NCI-H2196 (cell line): Measurements from ENCODE around the gene PPP3CA.

Experiments
- DNase-seq: peaks from one replicate; lab custom pipeline; 2025; ENCODE audit not compliant: unreplicated experiment; lab: John Stamatoyannopoulos, UW

PPP3CA gene

DNA sequence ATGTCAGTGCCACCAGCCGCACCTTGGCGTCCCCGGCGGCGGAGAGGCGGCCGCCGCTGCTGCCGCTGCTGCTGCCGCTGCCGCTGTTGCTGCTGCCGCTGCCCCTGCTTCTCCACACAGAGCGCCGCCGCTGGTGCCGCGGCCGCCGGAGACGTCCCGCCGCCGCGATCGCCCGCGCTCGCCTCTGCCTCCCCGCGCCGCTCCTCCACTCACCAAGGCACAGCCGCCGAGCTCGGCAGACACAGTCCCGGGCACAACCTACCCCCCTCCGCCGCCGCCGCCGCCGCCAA lies at the start of gene PPP3CA:
Gene PPP3CA (minus strand): TSS at position 260 of the 290 bp plus-strand sequence.
- DNase-seq = no peak

DNA sequence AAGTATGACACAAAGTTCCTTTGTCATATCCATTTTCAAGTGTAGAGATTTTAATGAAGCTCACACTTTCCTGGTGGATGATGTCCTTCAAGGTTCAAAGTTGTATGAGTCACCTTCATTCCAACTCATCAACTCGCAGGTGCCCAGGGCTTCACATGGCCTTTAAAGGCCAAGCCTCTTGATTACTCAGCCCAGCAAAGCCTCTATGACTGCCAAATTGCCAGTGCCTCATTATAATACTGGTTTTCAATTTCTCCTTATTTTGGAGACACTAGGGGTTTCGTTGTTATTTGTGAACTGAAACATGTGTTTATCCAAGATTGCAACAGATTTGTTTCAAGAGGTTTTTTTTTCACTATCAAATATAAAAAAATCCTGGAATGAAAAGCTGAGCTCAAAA lies 45.9 kb upstream of the PPP3CA start:
- peak; percentile 52 for DNase-seq

GRCh38 chr4:101370663-101371210 lies 23.4 kb upstream of the PPP3CA start:
- no peak for DNase-seq

GRCh38 chr4:101367201-101367600 lies 19.9 kb upstream of the PPP3CA start:
- no peak for DNase-seq

DNA sequence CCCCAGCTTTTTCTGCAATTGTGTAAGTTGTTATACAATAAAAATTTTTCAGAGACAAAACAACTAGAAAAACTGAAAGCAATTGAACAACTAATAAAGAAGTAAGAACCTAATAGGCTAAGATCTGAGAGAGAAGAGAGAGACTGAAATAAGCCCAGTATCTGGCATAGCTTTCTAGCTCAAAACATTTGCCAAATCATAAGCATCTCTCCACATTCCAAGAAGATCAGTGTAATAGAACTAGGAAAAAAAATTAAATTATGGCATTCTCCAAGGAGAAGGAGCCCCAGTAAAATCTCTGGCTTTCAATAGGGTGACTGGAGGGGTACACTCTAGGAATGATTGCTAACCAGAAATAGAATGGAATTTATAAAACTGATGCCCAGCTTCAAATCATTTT lies 19.0 kb upstream of the PPP3CA start:
- no peak for DNase-seq

DNA sequence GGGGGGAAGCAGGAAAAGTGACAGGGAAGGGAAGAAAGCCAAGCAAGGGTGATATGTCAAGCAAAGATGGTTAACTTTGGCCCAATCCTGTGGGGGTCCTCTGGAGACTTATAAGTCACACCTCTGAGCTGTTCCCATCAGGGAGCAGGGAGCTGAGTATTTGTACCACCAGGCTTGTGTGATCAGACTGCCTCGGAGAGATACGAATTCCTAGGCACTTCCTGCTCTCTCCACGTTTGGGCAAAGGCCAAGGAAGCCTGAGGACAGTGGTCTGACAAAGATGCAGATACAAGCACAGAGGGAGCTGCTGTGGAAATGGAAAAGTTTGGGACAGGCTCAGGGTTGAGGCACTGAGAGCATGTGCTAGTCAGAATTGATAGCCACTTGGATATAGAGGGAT lies 10.4 kb upstream of the PPP3CA start:
- no peak for DNase-seq

DNA sequence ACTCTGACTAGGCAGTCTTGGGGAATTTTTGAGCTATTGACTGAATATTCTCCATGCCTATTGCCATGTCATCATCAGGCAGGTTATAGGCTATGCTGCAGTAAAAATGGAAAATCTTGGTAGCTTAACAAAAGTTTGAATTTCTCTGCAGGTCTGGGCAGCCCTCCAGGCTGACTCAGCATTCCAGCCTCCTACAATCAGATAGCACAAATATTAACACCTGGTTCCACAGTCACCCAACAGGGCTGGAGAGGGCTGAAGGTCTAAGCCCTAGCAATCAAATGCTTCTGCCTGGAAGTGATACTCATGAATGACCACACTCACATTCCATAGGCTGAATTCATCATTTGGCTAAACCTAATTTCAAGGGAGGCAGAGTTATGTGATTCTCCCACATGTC lies 9.6 kb upstream of the PPP3CA start:
- DNase-seq = no peak

DNA sequence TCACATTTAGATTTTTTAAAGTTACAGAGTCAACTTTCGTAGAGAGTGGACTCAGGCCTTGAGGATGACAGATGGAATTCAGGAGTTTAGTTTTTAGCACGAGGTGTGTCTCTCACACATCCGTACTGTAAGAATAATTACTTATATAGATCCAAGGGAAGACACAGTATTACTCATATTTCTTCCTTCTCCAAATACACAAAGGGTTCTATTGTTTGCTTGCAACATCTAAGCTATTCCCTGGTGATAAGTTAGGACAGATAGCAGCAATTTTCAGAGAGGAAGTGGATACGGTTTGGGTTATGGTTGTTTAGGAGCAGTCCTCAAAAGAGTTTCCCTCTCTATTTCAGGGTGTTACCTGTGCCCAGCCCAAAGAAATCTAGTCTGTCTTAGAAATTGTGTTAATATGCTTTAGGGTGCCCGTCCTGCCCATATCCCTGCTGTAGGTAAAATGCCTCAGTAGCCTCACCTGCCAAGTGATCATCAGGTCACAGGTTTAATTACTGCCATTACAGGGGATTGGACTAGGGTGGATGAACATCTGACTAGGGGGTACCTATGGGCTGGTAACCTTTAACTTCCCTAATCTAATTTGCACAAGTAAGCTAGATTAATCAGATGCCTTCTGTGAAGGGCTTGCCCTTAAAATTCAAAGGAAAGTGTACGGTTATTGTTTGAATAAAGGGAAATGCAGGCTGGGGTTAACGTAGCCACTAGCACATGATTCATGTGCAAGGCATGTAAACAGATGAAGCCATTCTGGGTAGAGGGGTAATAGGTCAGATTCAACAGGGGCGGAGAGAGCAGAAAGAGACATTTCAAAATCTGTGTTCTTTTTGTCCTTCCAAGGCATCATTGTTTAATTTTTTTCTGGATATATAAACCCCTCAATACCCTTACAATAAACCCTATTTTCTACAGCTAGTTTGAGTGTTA lies 8.7 kb upstream of the PPP3CA start:
- no peak for DNase-seq

- DNase-seq = no peak
These were observed 7.9 kb upstream of the PPP3CA start for GRCh38 chr4:101355246-101355645.

DNA sequence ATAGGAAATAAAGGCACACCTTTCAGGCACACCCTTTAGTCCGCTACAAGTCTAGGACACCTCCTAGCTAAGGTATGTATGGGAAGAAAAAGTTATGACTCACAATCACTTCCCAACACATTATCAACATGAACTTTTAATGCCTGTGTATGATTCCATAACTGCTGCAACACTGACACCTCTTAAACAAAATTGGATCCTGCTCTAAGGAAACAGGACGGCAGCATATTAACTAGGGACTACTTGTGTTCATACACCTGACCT lies 2.4 kb upstream of the PPP3CA start:
- DNase-seq = no peak

DNA sequence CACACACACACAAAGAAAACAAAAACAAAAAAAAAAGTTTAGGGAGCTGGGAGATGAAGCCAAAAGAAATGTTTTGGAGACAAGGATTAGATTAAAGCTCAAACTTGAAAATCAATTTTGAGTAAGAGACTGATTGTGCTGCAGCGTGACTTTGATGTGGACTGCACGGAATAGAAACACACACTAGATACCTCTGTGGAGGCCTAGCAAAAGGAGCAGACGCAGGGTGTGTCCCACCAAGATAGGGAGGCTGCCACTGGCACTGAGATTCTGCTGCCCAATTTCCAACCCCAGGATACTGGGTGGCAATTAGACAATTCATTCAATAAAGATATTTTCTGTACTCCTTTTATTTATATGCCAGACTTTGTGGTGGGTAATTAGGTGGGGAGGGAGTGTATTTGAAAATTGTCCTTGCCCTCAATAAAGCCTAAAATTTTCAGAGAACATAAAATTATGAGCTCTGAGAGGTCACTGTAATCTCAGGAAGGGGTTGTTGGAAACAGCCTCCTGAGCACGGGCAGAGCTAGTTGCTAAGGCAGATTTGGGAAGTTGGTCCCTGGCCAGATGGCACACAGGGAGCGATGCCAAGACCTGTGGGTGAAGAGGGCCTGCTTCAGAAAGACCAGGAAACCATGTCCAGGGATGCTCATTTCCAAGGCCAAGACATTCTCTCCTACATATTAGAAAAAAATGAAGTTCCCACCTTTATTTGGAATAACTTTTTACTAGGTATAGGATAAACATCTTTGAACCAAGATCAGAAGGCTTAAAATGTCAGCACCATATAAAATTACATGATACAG lies 1.9 kb upstream of the PPP3CA start:
- DNase-seq = peak; percentile 69

GRCh38 chr4:101348367-101348827 lies 1.1 kb upstream of the PPP3CA start:
- no peak for DNase-seq

GRCh38 chr4:101347557-101348366 lies 436 bp upstream of the PPP3CA start:
- peak; percentile 83 for DNase-seq

DNA sequence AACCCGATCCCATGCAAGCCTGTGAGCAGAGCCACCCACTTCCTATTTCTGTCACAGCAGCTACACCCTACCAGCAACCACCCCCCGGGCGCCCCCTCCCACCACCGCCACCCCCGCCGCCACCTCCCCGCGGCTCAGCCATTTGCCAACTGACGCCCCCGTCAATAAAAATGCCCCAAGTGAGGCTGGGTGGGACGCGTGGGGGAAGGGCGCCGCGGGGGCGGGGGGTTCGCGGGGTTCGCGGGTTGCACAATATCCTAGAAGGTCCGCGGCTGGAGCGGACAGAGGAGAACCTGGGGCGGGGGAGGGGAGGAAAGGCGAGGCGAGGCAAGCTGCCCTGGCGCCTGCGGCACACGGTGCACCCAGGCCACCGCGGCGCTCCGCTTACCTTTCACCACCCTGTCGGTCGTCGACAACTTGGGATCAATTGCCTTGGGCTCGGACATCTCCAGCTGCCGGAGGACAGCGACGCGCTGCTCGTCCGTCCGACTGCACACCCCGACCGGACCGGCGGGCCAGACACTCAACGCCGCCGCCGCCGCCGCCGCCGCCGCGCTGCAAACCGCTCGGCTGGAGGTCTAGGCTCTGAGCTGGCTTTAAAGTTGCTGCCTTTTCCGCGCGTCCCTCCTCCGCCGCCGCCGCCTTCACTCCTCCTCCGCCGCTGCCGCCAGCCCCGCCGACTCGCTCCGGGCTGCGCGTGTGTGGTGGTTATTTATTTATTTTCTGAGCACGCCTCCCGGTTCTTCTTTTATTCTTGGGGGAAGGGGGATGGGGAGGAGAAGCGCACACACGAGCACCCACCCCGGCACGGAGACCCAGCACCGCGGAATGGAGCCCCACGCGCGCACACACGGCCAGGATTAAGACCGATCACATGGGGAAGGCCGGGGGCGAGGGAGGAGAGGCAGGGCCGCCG lies 717 bp downstream of the PPP3CA start:
- no peak for DNase-seq

DNA sequence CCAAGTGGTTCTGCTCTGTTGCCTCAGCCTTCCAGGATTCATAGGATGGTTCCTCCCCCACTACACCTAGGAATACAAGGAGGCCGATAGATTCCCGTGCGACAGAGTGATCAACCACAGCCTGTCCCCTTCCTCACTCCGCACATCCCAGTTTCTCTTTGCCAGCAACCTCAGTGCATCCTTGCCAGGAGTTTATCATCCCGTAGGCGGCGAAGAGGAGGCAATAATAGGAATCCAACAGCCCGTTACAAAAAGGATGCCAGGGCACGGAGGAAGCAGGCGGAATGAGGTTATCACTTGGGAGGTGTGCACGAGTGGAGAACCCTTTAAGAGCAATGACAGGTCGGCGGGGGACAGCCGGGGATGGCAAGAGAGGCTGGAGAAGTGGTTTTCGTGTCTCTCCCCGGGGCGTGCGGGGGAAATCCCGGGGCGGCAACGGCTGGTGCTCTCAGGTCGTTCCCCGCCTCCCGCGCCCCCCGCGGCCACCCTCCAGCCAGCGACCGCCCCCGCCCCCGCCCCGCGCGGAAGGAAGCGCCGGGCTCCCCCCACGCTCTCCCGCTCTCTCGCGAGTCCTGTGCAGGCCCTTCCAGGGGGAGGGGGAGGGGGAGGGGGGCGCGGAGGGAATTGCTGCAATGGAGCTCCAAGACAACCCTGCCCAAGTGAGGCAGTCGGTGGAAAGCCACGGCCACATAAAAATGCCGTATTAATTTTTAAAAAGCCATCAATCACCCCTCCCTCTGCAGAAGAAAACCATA lies 1.6 kb downstream of the PPP3CA start:
- peak; percentile 24 for DNase-seq

DNA sequence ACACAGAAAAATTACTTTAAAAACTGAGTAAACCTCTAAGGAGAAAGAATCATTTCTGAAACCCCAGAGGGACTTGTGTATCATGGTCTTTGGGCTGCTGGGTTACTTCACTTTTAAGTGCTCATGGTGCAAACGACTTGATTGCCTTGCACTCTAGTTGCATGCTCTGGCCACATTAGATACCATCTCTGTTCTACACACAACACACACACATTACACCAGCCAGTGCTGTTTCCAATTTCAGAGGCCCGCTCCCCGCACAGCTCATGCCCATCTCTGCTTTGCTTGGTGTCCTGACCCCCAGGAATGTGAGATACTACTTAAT lies 2.1 kb downstream of the PPP3CA start:
- no peak for DNase-seq

DNA sequence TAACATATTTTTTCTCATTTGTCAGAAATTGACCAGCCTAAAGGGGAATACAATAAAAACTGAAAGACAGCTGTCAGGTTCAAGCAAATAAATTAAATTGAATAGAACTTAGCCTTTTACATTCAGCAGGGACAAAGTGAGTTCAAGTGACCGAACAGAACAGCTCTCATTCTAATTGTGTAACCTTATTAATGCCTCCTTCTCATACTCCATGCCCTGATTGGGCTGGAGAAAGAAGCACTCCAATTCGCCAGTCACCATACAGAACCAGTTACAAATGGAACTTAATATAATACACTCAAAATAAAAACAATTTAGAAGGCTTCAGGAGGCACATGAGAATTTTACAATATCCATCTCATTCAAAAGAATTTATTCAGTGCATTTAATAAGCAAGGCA lies 8.0 kb downstream of the PPP3CA start:
- DNase-seq = no peak

DNA sequence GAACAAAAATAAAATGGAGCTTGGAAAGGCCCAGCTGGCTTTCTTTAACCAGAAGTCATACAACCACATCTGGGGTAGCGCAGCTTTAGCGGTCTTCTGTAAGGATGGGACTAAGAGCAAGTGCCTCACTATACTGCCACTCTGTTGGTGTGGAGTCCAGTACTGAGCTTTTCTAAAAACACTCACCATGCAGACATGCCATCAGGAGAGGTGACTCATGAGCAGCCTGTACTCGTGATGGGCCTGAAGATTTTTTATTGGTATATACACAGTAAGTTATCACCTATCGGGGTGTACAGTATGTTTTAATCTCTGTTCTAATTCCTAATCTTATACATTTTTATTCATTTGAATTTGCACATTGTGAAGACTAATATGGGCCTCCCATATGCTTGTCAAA lies 9.6 kb downstream of the PPP3CA start:
- DNase-seq = no peak

DNA sequence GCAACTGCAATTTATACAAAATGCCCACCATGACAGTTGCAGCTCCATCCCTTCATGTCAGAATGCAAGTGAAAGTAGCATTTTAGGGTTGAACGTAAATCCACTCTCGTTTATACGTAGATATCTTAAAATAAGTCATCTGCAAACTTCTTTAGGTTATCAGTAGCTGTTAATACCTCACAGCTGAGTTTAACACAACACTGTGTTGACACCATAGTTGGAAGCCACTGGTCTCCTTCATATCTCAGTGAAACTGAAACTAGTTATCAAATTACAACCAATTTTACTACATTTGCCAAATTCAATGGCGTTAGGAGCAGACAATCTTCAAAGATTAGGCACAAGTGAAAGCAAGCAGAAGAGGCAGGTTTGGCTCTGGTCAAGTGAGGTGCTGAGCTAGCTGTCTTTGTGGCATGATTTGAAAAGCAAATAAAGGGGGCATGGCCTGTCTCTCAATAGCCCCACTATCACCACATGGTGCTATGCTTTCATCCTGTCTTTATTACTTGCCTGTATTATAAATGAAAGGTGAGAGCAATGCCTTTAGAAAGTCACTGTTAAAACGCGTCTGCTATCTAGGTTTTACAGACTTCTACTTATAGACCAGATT lies 12.3 kb downstream of the PPP3CA start:
- peak; percentile 7 for DNase-seq
